Hematopoietic multipotent progenitor cell treated with erythropoietin and hydrocortisone succinate and interleukin-3 and kit ligand, for 17 days (in vitro differentiated cells): ENCODE measurements around the gene MFSD2A.
"Not testable (repeated sequence)": the region's sequence is repeated elsewhere in the genome, so short reads cannot be mapped to it uniquely, and the experiment has no call there.

ENCODE experiments used
- DNase-seq: peaks from one replicate; pipeline ENCODE4 v3.0.0-alpha.2; 2015; ENCODE audit warnings: low spot score

MFSD2A gene

DNA sequence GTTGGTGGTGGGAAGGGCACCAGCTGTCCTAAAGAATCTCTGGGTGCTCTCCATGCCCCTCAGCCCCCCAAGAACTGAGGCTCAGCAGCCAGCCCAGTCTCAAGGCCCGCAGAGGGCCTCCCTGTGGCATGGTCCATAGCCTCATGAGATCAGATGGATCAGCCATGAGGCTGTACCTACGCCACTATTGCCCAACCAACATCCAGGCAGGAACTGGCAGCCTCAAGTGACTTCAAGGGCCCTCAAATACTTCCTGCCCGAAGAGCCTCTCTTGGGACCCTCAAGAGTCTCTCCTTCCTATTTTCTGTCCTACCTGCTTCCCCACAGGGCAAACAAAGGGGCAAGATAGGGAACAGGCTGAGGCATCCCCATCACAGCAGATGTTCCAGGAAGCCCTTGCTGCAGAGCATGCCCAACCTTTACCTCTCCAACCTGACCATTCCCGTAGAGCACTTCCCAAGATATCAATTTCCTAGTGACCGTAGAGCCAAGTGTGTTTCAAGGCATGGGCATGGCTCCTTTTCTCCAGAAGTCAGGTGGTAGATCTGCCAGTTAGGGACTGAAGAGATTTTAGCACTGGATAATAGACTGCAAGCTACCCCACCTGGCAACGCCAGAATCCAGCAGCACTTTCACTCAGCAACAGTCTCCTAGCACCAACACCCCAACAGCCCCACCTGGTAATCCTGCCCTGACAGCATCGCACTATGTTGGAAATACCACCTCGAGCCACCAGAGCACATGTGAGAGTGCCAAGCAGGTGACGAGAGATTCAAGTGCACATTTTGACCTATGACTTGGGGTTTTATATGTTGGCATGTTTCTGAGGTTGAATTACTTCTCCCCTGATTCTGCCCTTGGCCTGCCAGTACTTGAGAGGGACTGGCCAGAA is 13.7 kb upstream of the MFSD2A start:
- DNase-seq: no peak

DNA sequence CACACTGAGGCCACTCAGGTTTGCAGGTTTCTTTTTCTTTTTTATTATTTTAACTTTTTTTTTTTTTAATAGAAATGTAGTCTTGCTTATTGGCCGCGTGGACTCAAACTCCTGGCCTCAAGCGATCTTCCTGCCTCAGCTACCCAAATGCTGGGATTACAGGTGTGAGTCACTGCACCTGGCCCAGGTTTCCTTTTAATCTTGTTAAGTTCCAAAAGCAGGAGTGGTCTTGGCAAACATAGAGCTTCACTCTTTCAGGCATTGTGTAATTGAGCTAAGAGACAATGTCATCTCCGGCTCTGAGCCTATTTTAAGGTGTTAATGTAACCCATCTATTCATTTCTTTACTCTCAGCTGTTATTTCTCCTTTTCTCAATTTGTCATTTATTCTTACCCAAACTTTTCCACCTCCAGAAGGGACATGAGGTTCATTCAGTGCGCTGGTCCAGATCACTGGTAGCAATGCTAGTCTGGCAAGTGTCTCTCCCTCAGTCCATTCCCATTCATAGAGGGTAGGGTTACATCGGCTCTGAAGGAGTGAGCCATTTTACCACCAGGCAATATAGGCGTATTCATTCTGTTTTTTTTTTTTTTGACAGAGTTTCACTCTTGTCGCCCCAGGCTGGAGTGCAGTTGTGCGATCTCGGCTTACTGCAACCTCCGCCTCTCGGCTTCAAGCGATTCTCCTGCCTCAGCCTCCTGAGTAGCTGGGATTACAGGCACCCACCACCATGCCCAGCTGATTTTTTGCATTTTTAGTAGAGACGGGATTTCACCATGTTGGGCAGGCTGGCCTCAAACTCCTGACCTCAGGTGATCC is 11.3 kb upstream of the MFSD2A start:
- DNase-seq: no peak

DNA sequence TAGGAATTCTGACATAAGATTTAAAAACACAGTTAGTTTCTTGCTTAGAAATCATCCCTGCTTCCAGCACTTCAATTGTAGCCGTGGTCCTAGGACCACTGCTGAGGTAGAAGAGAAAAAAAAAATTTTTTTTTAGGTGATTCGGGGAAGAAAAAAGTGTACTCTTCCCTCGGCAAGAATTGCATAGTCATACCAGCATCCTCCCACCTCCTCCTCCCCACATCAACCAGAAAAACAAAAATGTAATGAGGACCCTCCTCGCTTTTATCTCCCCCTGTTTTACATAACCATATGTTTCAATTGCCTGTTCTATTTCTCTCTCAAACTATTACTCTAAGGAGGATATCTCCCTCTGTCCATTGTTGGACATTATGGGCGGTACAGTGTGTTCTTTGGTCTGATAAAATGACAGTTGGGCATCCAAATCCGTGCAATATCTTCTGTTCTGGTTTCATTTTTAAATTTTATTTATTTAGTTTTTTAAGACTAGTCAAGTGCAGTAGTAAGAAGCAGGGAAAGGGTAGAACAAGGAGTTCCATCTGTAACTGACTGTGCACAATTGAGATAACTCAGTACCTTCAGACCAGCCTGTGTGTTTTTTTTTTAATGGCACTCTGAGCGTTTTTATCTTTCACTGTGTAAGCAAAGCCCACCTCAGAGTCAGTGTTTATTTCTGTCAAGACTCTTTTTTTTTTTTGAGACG is 10.4 kb upstream of the MFSD2A start:
- DNase-seq: no peak

DNA sequence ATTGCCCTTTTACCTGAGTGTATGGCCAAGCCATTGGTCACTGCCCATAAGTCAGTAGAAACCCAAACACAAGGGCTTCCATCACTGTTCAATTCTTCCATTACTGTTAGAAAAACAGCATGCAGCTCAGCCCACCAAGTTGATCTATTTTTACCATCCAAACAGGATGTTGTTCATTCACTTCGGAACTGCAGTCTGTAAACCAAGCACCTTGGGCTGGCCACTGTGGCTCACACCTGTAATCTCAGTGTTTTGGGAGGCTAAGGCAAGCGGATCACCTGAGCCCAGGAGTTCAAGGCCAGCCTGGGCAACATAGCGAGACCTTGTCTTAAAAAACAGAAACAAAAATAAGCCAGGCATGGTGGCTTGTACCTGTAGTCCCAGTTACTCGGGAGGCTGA is 8.7 kb upstream of the MFSD2A start:
- no peak for DNase-seq

DNA sequence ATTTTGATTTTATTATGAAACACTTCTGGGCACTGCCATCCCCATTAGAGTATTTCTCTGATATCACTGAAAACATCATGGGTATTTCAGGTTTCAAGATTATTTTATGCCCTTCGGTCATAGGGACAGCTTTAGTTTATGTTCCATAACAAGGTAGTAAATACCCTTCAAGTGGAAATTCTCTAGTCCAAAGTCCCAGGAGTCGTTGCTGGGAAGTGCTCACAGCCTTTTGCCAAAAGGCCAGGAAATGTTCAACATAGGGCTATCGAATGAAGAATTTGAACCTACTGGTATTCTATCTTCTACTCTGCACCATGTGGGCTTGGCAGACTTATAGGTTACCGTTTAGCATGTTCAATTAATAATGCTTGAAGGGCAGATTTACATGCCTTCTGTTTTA is 7.7 kb upstream of the MFSD2A start:
- DNase-seq: no peak

DNA sequence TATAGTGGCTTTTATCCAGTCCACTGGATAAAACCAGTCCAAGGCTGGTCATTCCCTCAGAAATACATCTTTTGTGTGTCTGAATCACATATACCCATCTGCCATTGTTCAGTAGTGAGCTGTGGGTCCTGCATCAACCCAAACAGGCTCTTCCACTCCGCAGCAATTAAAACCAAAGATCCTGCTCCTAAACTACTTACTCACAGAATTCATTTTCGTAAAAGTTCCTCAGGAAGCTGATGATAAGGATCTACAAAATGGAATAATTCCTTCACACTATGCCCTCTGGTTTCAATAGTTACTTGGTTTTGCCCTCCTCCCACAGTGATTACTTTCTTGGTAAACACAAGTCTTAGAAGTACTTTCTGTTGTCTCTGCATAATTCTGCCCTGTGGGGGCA is 5.1 kb upstream of the MFSD2A start:
- no peak for DNase-seq

DNA sequence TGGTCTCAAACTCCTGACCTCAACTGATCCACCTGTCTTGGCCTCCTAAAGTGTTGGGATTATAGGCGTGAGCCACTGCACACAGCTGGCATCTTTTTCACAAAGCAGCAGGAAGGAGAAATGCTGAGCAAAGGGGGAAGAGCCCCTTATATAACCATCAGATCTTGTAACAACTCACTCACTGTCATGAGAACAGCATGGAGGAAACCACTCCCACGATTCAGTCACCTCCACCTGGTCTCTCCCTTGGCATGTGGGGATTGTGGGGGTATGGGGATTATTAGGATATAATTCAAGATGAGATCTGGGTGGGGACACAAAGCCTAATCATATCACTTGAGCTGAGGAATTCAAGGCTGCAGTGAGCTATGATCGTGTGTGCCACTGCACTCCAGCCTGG is 3.0 kb upstream of the MFSD2A start:
- no peak for DNase-seq

DNA sequence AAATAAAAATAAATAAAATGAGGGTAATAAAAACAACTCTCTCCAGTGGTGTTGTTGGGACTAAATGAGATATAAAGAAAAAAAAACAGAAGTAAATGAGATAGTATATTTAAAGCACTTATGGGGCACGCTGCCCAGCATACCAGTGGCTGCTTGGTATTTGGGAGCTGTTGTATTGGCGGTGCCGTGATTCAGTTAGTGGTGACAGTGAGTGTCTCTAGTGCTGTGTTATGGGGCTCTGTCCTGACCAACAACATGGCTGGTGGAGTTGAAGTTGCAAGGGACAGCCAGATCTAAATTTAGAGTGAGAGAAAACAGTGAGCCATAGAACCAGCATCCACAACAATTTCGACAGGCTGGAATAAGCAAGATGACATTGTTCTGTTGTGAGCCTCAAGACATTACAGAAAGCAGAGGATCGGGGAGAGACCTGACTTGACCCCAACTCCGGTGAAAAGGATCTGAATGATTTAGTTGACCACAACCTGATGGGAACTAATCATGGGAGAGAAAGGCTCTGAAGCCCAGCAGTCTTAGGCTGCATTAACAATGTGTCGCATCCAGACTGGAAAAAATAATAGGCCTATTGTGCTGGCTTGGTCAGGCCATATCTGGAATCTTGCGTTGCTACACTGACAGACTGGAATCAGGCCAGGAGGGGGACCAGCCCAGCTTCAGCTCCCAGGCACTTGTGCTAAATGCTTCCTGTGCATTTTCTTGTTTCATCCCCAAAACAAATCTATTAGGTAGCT is 2.4 kb upstream of the MFSD2A start:
- no peak for DNase-seq

DNA sequence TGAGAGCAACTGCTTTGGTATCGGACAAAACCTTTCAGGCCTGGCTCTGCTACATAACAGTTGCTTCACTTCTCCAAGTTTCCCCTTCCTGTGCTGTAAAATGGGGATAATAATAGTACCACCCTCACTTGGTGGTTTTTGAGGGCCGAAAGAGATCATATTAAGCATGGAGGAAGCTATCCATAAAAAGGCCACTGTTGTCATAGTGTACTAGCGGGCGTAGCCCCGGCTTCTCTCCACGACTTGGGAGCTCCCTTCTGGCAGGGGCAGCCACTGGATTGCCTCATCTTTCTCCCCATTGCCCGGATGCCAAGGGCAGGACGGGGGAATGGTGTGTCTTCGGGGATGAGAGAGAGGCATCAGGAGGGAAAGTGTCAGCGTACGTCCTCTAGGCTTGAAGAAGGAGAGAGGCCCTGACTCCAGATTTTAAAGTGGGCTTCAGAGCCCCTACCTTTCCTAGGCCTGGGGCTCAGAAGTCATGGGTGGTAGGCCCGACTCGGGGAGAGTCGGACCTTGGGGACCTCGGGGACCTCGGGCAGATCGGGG is 548 bp upstream of the MFSD2A start:
- no peak for DNase-seq

DNA sequence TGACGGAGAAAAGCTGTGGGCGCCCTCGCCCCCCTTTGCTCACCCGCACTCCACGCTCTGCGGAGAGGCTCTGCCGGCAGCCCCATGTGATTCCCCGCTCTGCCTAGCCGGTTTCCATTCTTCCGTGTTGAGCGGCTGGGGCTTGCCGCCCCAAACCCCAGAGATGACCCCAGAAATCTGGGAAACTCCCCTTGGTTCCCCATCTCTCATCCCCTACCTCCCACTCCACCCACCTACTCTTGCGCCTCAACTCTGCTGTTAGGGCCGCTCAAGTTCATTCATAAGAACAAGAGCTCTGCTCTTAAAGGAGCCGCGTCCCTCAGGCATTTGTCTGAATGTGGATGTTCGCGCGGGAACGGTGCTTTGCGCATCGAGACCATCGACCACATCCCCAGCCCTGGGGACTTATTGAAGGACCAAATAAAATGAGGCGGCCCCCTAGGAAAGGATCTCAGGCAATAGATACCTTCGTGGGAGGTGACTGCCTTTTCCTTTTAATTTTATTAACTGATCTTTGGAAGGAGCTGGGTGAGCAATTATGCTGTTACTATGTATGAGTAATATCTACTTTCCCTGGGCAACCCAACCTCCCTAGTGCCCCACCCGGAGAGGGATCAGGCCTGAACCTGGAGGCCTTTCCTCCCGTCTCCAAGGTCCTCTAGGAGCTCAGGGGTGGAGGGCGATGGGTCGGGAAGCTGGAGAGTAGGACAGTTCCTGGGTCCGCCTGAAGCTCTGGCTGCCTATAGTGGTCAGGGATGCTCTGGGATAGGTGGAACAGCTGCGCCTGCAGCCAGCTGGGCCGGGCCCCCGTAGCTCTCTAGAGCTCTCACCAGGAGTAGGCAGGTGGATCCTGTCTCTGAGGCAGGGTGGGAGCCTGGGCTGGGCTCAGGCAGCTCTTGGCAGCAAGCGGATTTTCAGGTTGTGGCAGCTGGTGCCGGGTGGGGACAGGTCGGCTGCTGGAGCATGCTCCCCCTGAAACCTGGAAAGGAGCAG is 898 bp downstream of the MFSD2A start:
- no peak for DNase-seq

DNA sequence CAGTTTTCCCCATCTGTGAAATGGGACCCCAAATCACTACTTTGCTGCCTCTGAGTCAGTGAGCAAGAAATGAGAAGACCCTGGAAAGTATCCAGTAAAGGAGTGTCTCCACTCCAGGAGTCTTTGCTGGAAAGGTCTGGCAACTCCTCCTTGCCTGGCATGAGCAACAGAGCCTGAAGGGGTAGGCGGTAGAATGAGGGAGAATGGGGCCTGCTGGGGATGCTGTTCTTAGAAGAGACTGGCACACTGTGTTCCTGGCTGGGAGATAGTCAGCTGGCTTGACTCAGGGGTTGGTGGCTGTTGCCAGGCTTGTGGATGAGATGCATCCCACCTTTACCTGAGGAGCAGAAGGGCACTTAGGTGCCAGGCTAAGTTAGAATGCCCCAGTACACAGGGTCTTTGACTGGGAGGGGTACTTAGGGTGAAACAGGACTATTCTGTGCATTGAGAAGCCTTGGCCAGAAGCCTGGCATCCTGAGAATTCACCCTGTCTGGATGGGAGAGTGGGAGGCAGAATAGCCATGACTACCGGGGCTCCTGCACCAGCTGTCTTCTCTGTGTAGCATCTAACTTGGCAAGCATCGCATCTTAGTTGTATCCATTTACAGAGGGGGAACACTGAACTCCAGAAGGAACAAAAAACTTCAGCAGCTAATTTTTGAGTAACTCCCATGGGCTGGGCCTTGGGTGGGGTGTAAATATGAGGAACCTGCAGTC is 2.5 kb downstream of the MFSD2A start:
- no peak for DNase-seq

DNA sequence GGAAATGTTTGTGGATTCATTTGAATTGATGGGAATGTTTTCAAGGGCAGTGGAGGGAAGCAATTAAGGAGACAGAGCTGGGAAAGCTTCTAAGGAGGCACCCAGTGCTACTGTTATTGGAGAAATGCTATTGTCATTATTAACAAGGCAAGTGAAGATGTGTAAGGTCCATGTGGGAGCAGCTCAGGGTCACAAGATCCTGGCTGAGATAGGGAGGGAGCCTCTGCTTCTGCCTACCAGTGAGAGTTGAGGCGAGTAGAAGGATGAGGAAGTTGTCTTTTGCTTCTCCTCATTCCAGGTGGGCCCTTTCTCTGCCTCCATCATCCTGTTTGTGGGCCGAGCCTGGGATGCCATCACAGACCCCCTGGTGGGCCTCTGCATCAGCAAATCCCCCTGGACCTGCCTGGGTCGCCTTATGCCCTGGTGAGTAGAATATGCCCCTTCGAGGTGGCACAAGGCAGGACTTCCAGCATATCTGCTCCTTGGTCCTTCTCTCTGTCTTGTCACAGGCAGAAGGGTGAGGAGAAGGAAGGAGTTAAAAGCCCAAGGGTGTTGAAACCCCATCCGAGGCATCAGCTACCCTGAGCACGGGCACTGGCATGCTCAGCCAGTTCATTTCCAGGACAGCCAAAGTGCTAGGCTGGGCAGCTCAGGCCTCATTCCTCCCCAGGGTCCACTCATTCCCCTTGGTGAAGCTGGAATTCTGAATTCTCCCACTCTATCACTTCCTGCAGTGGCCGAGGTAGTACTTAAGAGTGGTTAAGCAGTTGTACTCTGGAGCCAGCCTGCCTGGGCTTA is 3.7 kb downstream of the MFSD2A start:
- no peak for DNase-seq

DNA sequence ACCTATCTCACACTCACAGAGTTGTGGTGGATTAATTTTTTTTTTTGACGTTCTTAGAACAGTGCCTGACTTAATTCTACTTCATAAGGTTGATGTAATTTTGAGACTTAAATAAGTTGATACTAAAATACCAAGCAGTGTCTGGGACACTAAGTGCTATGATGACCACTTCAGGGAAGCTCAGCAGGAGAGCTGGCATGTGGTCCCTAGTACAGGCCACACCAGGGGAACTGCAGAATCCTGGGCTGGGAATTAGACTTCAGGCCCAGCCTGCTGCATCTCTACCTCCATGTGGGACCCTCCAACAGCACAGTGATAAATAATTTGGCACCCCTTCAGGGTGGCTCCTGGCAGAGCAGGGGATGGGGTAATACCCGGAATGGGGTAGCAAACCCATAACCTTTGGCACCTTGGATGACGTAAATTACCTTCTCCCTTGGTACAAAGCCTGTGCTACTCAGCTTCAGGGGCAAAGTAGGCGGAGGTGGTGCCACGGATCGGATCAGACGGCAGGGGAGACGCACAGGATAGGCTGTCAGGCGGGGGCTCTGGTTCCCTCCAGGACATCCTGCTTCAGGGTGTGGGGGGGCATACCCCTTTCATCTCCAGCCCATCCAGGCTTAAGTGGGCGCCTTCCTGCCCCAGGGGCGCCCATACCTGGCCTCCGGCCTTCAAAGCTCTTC is 4.8 kb downstream of the MFSD2A start:
- DNase-seq: no peak

DNA sequence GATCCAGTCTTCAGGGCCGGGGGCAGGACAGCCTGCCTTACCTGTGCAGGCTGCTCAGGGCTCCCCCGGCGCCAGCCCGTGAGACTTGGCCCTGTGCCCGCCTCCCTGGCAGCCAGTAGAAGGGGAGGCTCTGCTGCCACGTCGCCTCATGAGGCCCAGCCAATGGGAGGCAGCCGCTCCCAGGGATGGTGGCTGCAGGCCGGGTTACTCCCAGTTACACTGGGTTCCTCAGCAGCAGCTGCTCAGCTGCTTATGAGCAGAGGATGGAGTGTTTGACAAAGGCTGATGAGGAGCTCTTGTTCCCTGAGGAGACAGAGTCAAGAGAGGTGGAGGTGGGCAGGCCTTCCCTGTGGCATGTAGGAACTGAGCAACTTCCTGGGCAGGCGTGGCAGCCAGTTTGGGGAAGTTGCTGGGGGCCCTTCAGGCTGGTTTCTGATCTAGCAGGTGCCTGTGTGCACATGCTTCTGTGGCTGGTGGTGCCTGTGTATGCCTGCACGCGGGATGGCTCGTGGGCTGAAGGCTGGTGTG is 5.5 kb downstream of the MFSD2A start:
- DNase-seq: peak; percentile 51

DNA sequence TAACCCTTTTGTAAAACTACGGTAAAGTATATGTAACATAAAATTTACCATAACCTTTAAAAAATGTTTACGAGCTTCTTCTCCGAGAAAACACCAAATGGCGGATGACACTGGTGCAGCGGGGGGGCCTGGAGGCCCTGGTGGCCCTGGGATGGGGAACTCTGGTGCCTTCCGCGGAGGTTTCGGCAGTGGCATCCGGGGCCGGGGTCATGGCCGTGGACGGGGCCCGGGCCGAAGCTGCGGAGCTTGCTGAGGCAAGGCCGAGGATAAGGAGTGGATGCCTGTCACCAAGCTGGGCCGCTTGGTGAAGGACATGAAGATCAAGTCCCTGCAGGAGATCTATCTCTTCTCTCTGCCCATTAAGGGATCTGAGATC is 7.5 kb downstream of the MFSD2A start:
- DNase-seq: no peak

DNA sequence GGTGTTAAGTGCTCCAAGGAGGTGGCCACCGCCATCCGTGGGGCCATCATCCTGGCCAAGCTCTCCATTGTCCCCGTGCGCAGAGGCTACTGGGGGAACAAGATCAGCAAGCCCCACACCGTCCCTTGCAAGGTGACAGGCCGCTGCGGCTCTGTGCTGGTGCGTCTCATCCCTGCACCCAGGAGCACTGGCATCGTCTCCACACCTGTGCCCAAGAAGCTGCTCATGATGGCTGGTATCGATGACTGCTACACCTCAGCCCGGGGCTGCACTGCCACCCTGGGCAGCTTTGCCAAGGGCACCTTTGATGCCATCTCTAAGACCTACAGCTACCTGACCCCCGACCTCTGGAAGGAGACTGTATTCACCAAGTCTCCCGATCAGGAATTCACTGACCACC is 8.0 kb downstream of the MFSD2A start:
- DNase-seq: not testable (repeated sequence)

DNA sequence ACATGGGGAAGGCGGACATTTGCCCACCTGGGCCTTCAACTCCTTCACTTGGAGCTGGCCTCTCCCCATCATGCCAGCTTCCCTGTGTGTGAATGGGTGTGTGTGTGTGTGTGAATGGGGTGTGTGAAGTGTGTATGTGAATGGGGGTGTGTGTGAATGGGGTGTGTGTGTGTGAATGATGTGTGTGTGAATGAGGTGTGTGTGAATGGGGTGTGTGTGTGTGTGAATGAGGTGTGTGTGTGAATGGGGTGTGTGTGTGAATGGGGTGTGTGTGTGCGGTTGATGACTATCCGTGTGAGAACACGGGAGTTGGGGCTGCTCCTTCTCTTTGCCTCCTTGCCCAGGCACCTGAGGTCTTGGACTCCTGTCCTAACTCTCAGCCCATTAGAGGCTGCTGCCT is 9.6 kb downstream of the MFSD2A start:
- DNase-seq: no peak

DNA sequence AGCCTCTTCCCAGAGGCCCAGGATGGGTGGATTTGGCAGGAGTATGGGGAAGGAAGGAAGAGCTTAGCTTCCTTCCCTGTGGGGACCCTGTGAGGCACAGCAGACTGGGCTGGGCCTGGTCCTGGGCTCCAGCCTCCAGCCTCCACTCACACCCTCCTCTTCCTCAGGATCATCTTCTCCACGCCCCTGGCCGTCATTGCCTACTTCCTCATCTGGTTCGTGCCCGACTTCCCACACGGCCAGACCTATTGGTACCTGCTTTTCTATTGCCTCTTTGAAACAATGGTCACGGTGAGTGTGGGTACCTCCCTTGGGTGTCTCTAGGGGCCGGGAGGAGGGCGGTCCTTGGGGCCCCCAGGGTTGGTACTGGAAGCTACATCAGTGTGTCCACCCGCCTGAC is 10.1 kb downstream of the MFSD2A start:
- no peak for DNase-seq
